Endothelial cell (in vitro differentiated cells): ENCODE measurements around the gene VSX1. TPM values are rescaled to one million over a fixed set of nuclear protein-coding genes. Genes with fewer than 3 reads are reported as not detected.

Source experiments
- DNase-seq: peaks from one replicate; pipeline ENCODE4 v3.0.0; 2021; ENCODE audit warnings: low spot score
- H3K27ac Mint-ChIP-seq: one replicate; pipeline ENCODE4 v1.8.0; 2021; ENCODE audit warnings: mixed read lengths, inconsistent platforms; ENCODE audit not compliant: unreplicated experiment
- H3K27me3 Mint-ChIP-seq: one replicate; pipeline ENCODE4 v1.8.0; 2021; ENCODE audit warnings: mild to moderate bottlenecking, moderate library complexity, mixed read lengths, inconsistent platforms; ENCODE audit not compliant: unreplicated experiment
- H3K36me3 Mint-ChIP-seq: one replicate; pipeline ENCODE4 v1.8.0; 2021; ENCODE audit warnings: mild to moderate bottlenecking, low read depth, mixed read lengths, inconsistent platforms; ENCODE audit not compliant: unreplicated experiment
- H3K4me1 Mint-ChIP-seq: one replicate; pipeline ENCODE4 v1.8.0; 2021; ENCODE audit warnings: mild to moderate bottlenecking, mixed read lengths, inconsistent platforms; ENCODE audit not compliant: unreplicated experiment
- H3K4me3 Mint-ChIP-seq: one replicate; pipeline ENCODE4 v1.8.0; 2021; ENCODE audit warnings: mild to moderate bottlenecking, mixed read lengths, inconsistent platforms; ENCODE audit not compliant: unreplicated experiment
- H3K9me3 Mint-ChIP-seq: one replicate; pipeline ENCODE4 v1.8.0; 2021; ENCODE audit warnings: mixed read lengths, inconsistent platforms; ENCODE audit not compliant: unreplicated experiment
- CTCF ChIP-seq: fragments of 200-600 bp; sonication (generic); IDR thresholded peaks from one replicate; pipeline ENCODE4 v1.5.0; 2021; ENCODE audit warnings: antibody characterized with exemption; ENCODE audit not compliant: unreplicated experiment
- total RNA-seq: library from RNA; stranded (reverse); fragmentation: NEBNext Ultra II Directional; extraction: Animal tissue kit (Norgen Biotek cat#: 25700); gene quantifications from one replicate; pipeline ENCODE4 v1.2.1, GENCODE V29; 2021; ENCODE audit not compliant: unreplicated experiment

Gene VSX1
- total RNA-seq, 1 donor from 2014 or later, result not detected

GRCh38 chr20:25126204-25127029 lies 44.5 kb upstream of the VSX1 start:
- H3K27ac Mint-ChIP-seq, result no peak overlapping the region
- DNase-seq, result no peak
- H3K4me1 Mint-ChIP-seq, result no peaks in the 10 kb centered on the region
- peaks cover 4% of the 10 kb centered on the region for H3K27me3 Mint-ChIP-seq
- no peak overlapping the region for H3K4me3 Mint-ChIP-seq
- H3K9me3 Mint-ChIP-seq, result no peaks in the 10 kb centered on the region
- H3K36me3 Mint-ChIP-seq, result no peaks in the 10 kb centered on the region
- TF ChIP-seq CTCF, result no peak

GRCh38 chr20:25125636-25126035 lies 43.7 kb upstream of the VSX1 start:
- TF ChIP-seq CTCF, result no peak
- no peaks in the 10 kb centered on the region for H3K9me3 Mint-ChIP-seq
- H3K36me3 Mint-ChIP-seq, result no peaks in the 10 kb centered on the region
- no peak for DNase-seq
- H3K4me3 Mint-ChIP-seq, result no peak overlapping the region
- H3K27ac Mint-ChIP-seq, result no peak overlapping the region
- no peaks in the 10 kb centered on the region for H3K27me3 Mint-ChIP-seq
- no peaks in the 10 kb centered on the region for H3K4me1 Mint-ChIP-seq

- no peak for DNase-seq
- H3K4me3 Mint-ChIP-seq, result no peak overlapping the region
- no peaks in the 10 kb centered on the region for H3K9me3 Mint-ChIP-seq
- H3K27ac Mint-ChIP-seq, result no peak overlapping the region
- TF ChIP-seq CTCF, result no peak
- no peaks in the 10 kb centered on the region for H3K27me3 Mint-ChIP-seq
- no peaks in the 10 kb centered on the region for H3K36me3 Mint-ChIP-seq
- no peaks in the 10 kb centered on the region for H3K4me1 Mint-ChIP-seq
These were observed 39.0 kb upstream of the VSX1 start for GRCh38 chr20:25120920-25121319.

GRCh38 chr20:25120457-25120856 lies 38.5 kb upstream of the VSX1 start:
- Mint-ChIP-seq H3K27me3 (no peaks in the 10 kb centered on the region), H3K27ac (no peak overlapping the region), H3K4me3 (no peak overlapping the region), H3K4me1 (no peaks in the 10 kb centered on the region), H3K36me3 (no peaks in the 10 kb centered on the region), H3K9me3 (no peaks in the 10 kb centered on the region)
- TF ChIP-seq CTCF, result no peak
- no peak for DNase-seq

GRCh38 chr20:25118529-25118928 lies 36.6 kb upstream of the VSX1 start:
- Mint-ChIP-seq H3K27me3 (no peaks in the 10 kb centered on the region), H3K9me3 (no peaks in the 10 kb centered on the region), H3K27ac (no peak overlapping the region), H3K4me3 (no peak overlapping the region), H3K4me1 (no peaks in the 10 kb centered on the region), H3K36me3 (no peaks in the 10 kb centered on the region)
- TF ChIP-seq CTCF, result no peak
- DNase-seq, result no peak
